ENCODE results near the gene BEGAIN. TPM values are rescaled to one million over a fixed set of nuclear protein-coding genes. Genes with fewer than 3 reads are reported as not detected.

Gene BEGAIN
- total and polyA plus RNA-seq, 9 of the 15 experiments (the other 6 are each of a cell fraction or from before 2014, with no cell fraction given) = 0.07 to 0.68 (median 0.55) TPM; not detected in 3

DNA sequence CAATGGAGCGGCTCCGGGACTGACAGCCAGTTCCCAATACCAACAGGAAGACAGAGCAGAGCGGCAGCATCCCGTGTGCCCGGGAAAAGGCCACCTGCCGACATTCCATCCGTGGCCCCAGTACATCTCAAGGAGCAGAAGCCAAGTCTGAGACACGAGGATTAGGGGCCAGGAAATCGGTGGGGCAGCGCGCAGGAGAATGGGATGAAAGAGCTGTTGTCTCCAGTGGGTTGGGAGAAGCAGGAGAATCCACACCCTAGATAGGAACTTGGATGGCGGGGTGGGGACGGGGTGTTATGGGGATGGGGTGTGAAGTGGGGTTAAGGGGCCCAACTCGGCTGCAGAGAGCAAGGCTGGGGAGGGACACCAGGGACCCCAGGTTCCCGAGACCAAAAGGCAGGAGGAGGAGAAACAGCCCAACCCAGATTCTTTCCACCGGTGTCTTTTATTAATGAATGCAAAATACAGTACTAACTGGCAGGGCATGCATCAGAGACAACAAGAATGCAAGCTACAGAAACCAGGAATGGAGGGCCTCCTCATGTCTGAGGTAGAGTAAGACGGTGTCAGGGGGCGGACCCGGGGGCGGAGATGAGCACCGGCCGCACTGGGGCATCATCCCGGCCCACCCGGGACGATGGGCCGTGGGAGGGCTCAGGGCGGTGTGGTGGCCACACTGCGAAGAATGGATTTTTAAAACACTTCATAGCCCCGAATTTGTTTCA lies 50.3 kb downstream of the BEGAIN start:
- CTCF ChIA-PET (ENCODE audit: low intra/inter-chr PET ratio) = no interaction called here
- POLR2A ChIA-PET = no interaction called here
- Histone ChIP-seq H4K20me1 (replicated peaks; ENCODE audit: control insufficient read depth, insufficient read depth, low read length) (no peaks in the 10 kb centered on the region), H3K9ac (ENCODE audit: insufficient read depth in 1 of 2, low read depth in 2 of 2, low read length in 2 of 2) (no peak overlapping the region), H3K4me1 (replicated peaks in 1 of 2; ENCODE audit: control insufficient read depth in 2 of 2, insufficient read depth in 2 of 2, low read length in 2 of 2) (peaks cover 0 to 37% of the 10 kb centered on the region in 2 experiments; a peak in 2 of 5 replicates), H3K79me2 (ENCODE audit: control insufficient read depth, insufficient read depth, low read length) (no peaks in the 10 kb centered on the region), H3K36me3 (ENCODE audit: control insufficient read depth, insufficient read depth, low read length) (no peaks in the 10 kb centered on the region), H3K9me1 (ENCODE audit: control insufficient read depth, insufficient read depth, low read length) (no peaks in the 10 kb centered on the region), H3K27ac (ENCODE audit: extremely low read depth, low read depth, low read length) (no peak overlapping the region), H3K27me3 (ENCODE audit: control insufficient read depth in 2 of 2, insufficient read depth in 2 of 2, low read length in 2 of 2) (no peaks in the 10 kb centered on the region), H3K9me3 (replicated peaks; ENCODE audit: control insufficient read depth, insufficient read depth, low read depth, low read length) (no peaks in the 10 kb centered on the region), H3K4me2 (ENCODE audit: insufficient read depth, low read length) (no peak overlapping the region), H3K4me3 (no peak overlapping the region), H2AFZ (ENCODE audit: low read depth, low read length) (no peak overlapping the region)
- DNase-seq (ENCODE audit: extremely low read depth in 1 of 4, low spot score in 3 of 4) = no peak
- WGBS (ENCODE audit: insufficient coverage, low coverage, missing lambda C conversion rate) = 63% methylated on average over 16 of the region's 29 CpGs
- in situ Hi-C loops (cut with MboI) = no loop called here
- no peak for ATAC-seq
- no TSS peak for BruUV-seq (replicated peaks)
- no peak for FAIRE-seq
- intact Hi-C loops (cut with micrococcal nuclease) = no loop called here
- TF ChIP-seq TCFL5 (CRISPR knock-in tag; conservative IDR thresholded peaks at IDR 0.05) = no peak
- TF ChIP-seq KLF6 (CRISPR knock-in tag; IDR thresholded peaks at IDR 0.05; ENCODE audit: borderline replicate concordance) = no peak
- no peak for TF ChIP-seq ETV6 (IDR thresholded peaks at IDR 0.05; ENCODE audit: borderline replicate concordance in 1 of 2, low read depth in 2 of 2, low read length in 1 of 2)
- TF ChIP-seq ETV6 (CRISPR knock-in tag; IDR thresholded peaks at IDR 0.05; ENCODE audit: borderline replicate concordance) = no peak
- no peak for TF ChIP-seq XRCC5 (IDR thresholded peaks at IDR 0.05; ENCODE audit: low read depth, low read length)
- TF ChIP-seq GTF2A2 (tag; IDR thresholded peaks at IDR 0.05) = no peak
- TF ChIP-seq, protein P1, sequence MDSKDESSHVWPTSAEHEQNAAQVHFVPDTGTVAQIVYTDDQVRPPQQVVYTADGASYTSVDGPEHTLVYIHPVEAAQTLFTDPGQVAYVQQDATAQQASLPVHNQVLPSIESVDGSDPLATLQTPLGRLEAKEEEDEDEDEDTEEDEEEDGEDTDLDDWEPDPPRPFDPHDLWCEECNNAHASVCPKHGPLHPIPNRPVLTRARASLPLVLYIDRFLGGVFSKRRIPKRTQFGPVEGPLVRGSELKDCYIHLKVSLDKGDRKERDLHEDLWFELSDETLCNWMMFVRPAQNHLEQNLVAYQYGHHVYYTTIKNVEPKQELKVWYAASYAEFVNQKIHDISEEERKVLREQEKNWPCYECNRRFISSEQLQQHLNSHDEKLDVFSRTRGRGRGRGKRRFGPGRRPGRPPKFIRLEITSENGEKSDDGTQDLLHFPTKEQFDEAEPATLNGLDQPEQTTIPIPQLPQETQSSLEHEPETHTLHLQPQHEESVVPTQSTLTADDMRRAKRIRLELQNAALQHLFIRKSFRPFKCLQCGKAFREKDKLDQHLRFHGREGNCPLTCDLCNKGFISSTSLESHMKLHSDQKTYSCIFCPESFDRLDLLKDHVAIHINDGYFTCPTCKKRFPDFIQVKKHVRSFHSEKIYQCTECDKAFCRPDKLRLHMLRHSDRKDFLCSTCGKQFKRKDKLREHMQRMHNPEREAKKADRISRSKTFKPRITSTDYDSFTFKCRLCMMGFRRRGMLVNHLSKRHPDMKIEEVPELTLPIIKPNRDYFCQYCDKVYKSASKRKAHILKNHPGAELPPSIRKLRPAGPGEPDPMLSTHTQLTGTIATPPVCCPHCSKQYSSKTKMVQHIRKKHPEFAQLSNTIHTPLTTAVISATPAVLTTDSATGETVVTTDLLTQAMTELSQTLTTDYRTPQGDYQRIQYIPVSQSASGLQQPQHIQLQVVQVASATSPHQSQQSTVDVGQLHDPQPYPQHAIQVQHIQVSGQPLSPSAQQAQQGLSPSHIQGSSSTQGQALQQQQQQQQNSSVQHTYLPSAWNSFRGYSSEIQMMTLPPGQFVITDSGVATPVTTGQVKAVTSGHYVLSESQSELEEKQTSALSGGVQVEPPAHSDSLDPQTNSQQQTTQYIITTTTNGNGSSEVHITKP (IDR thresholded peaks at IDR 0.05; ENCODE audit: partially characterized antibody) = no peak
- TF ChIP-seq, protein P2, sequence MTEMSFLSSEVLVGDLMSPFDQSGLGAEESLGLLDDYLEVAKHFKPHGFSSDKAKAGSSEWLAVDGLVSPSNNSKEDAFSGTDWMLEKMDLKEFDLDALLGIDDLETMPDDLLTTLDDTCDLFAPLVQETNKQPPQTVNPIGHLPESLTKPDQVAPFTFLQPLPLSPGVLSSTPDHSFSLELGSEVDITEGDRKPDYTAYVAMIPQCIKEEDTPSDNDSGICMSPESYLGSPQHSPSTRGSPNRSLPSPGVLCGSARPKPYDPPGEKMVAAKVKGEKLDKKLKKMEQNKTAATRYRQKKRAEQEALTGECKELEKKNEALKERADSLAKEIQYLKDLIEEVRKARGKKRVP (CRISPR knock-in tag; IDR thresholded peaks at IDR 0.05) = no peak
- TF ChIP-seq KDM4B (IDR thresholded peaks at IDR 0.05; ENCODE audit: borderline replicate concordance in 2 of 2, low read depth in 1 of 2) = no peak
- no peak for TF ChIP-seq SP2 (IDR thresholded peaks at IDR 0.05; ENCODE audit: extremely low read depth, low read depth, low read length, poor library complexity, severe bottlenecking)
- TF ChIP-seq RBM34 (IDR thresholded peaks at IDR 0.05; ENCODE audit: borderline replicate concordance, insufficient read depth, low read length) = no peak
- TF ChIP-seq TOE1 (IDR thresholded peaks at IDR 0.05; ENCODE audit: borderline replicate concordance) = no peak
- TF ChIP-seq TOE1 (CRISPR knock-in tag; IDR thresholded peaks at IDR 0.05; ENCODE audit: borderline replicate concordance, low read depth) = no peak
- no peak for TF ChIP-seq GTF2E2 (tag; IDR thresholded peaks at IDR 0.05)
- TF ChIP-seq TAF1 (IDR thresholded peaks at IDR 0.05; ENCODE audit: control insufficient read depth, extremely low read depth, insufficient read depth, low read length, severe bottlenecking) = no peak
- no peak for TF ChIP-seq MEF2D (tag; conservative IDR thresholded peaks at IDR 0.05; ENCODE audit: low read depth)

Data from K562 (cell line).